Motor neuron (in vitro differentiated cells): ENCODE data around the gene TMEM51. TPM values are rescaled to one million over a fixed set of nuclear protein-coding genes. Genes with fewer than 3 reads are reported as not detected.
A peak's percentile ranks its signal among the peaks of the same experiment; 100 is the strongest.

Experiments used
- ATAC-seq, 8 experiments: fragments of 200-7000 bp; cut with Tn5 transposase; replicated peaks in 6 of 8; 2 replicates each; pipeline ENCODE4 v1.8.0; 2021; ENCODE audit warnings: mild to moderate bottlenecking in 8 of 8, moderate library complexity in 8 of 8
- H3K27ac ChIP-seq, 2 donors: fragments of 250-450 bp; sonication (Bioruptor Pico); 2 replicates each; pipeline ENCODE4 v1.9.0; 2021; ENCODE audit warnings: antibody characterized with exemption in 2 of 2, mild to moderate bottlenecking in 2 of 2, moderate library complexity in 1 of 2
- H3K4me1 ChIP-seq, 2 donors: fragments of 250-450 bp; sonication (Bioruptor Pico); replicated peaks in 1 of 2; 2 replicates each; pipeline ENCODE4 v1.6.1; 2021; ENCODE audit warnings: antibody characterized with exemption in 2 of 2, mild to moderate bottlenecking in 2 of 2, moderate library complexity in 1 of 2
- H3K4me3 ChIP-seq, 5 donors: fragments of 250-450 bp; sonication (Bioruptor Pico); 2 replicates each; pipeline ENCODE4 v1.9.0; 2021; ENCODE audit warnings: antibody characterized with exemption in 5 of 5, mild to moderate bottlenecking in 5 of 5, moderate library complexity in 4 of 5
- whole genome bisulfite sequencing, 10 experiments: fragments of 450-650 bp; shearing (Covaris generic); methylation state at CpG; one replicate each; pipeline ENCODE4 v1.0.0; 2022; 5-methylcytosine and 5-hydroxymethylcytosine counted together
- in situ Hi-C, 9 experiments: fragments of 400-800 bp; cut with MboI; loops; one replicate each; pipeline ENCODE4 v1.15.0; 2021; ENCODE audit warnings: low sequenced_read_pairs in 9 of 9, low pct_unique_long_range_greater_than_20kb in 2 of 9; ENCODE audit not compliant: unreplicated experiment in 9 of 9
- total RNA-seq, 8 experiments: library from RNA; unstranded; fragments of 300-600 nt; gene quantifications; 2 replicates each; pipeline versions ENCODE4 v1.2.3 to v1.2.4, GENCODE V29; 2022

The TMEM51 gene
- total RNA-seq, 8 experiments from 2014 or later, result 1.2 to 8.4 (median 3.6) TPM

DNA sequence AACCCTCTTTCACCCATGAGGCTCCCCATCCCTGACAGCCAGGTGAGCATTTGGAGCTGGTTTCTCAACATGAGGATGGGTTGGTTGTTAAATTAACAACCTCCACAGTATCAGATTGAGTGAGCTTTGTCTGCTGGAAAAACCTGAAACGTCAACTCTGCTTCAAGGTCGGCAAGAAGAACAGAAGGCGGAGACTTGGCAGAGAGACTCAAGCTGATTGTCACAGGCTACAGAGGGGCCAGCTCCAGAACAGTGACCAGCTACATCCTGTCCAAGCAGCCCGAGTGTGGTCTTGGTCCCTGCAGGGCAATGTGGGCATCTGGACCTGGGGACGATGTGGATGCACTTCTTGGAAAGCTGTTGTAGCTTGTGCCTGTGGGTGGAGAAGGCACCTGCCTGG lies 36.6 kb upstream of the TMEM51 start:
- Histone ChIP-seq H3K4me1 (peaks cover 17 to 18% of the 10 kb centered on the region in 2 donors), H3K27ac (no peak overlapping the region), H3K4me3 (no peak overlapping the region)
- 15 to 80% (median 55%) methylated on average over 2 to 5 of the region's 5 CpGs; no CpG with 5 or more reads in 4 of the 10 experiments for WGBS, 10 experiments
- in situ Hi-C loops, result loop anchor here in 2 of 9 experiments (25.0 kb wide), 1 partner anchor 1155 kb away; no protein-coding TSS in a partner anchor
- peak in 1 of 8 experiments; percentile 29 for ATAC-seq

DNA sequence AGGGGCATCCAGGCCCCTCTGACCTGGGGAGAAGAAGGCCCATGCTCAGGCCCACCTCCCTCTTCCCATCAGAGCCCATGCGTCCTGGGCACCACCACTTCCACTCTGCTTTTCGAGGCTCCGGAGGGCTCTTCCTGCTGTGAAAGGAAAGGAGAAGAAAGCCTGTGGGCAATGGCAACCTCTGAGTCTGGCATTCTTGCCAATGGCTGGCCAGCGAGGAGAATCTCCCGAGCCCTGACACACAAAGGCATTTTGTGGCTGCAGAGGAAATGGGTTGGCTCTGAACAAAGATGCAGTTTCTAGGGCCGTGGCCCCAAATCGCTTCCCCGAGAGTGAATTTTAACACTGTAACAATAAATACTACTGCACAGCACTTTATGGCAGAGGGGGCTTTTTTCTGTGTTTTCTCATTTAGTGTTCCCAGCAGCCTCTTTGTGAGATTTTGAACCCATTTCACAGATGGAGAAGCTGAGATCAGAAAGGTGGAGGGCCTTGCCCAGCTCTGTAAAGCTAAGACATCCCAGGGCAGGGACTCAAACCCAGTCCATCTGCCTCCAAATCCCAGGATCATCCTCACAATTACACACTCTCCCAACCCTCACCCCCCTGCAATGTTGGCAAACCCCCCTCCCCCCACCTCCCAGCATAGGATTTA lies 35.7 kb upstream of the TMEM51 start:
- H3K27ac ChIP-seq, result no peak overlapping the region

DNA sequence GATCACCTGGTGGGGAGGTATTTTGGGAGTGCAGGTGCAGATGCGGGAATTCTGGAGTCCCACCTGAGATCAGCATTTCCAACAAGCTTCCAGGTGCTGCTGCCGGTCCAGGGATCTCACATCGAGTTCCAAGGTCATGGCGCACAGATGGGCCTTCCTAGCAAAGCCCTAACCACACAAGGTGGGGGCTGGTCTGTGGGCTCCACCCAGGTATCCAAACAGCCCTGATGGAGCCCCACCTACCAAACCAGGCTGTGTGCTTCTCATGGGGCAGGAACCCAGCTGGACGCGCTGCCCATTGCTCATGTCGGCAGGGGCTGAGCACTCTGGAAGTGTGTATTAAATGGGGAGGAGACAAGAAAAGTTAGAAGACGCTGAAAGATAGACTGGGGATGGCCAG lies 35.0 kb upstream of the TMEM51 start:
- in situ Hi-C loops, result loop anchor here in 2 of 9 experiments (25.0 kb wide), 1 partner anchor 1156 kb away; no protein-coding TSS in a partner anchor
- WGBS, 10 experiments, result 40 to 100% (median 89%) methylated on average over 1 to 8 of the region's 8 CpGs; no CpG with 5 or more reads in 3 of the 10 experiments
- H3K4me3 ChIP-seq, result no peak overlapping the region
- peaks cover 10 to 14% of the 10 kb centered on the region in 2 donors for H3K4me1 ChIP-seq
- no peak overlapping the region for H3K27ac ChIP-seq
- ATAC-seq, result no peak

More for the DNA sequence above, 35.7 kb upstream of the TMEM51 start:
- Histone ChIP-seq H3K4me3 (no peak overlapping the region), H3K4me1 (peaks cover 9 to 10% of the 10 kb centered on the region in 2 donors)
- in situ Hi-C loops, result loop anchor here in 2 of 9 experiments (25.0 kb wide), 1 partner anchor 1155 kb away; no protein-coding TSS in a partner anchor
- ATAC-seq, result no peak
- WGBS, 10 experiments, result 62 to 79% (median 69%) methylated on average over 3 to 8 of the region's 8 CpGs; no CpG with 5 or more reads in 5 of the 10 experiments

DNA sequence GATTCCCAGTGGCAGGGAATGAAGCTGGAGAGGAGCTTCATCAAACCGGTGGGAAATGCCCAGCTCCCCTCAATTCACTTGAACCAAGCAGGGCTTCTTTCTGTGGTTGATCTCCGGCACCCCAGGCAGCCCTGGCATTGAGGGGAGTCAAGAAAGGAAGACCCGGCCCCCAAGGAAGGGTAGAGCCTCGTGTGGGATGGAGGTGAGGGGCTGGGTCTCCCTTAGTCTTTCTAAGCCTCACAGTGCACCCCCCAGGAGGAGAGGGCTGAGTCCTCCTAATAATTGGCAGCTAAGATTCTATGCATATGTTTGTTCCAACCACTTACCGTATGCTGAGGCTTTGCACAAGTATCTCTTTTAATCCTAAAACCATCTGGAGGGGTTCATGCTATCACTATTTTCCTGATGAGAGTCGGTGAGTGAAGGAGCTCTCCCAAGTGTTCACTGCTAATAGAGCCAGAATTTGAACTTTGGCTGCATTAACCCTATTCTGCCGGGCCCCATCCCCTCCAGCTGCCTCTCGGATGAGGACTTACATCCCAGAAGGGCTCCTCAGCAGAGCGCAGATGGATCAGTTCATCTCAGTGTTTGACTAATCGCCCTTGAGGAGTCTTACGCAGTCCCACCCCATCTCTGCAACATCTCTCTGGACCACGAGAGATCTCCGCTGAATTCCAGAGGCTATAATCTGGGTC lies 33.1 kb upstream of the TMEM51 start:
- peaks cover 10 to 14% of the 10 kb centered on the region in 2 donors for H3K4me1 ChIP-seq
- WGBS, 10 experiments, result 53 to 100% (median 75%) methylated on average over 2 to 12 of the region's 13 CpGs; no CpG with 5 or more reads in 2 of the 10 experiments
- no peak overlapping the region for H3K27ac ChIP-seq
- no peak overlapping the region for H3K4me3 ChIP-seq
- no peak for ATAC-seq
- in situ Hi-C loops, result loop anchor here in 3 of 9 experiments (10.0 to 25.0 kb wide), 2 partner anchors 184 to 1158 kb away; no protein-coding TSS in a partner anchor

DNA sequence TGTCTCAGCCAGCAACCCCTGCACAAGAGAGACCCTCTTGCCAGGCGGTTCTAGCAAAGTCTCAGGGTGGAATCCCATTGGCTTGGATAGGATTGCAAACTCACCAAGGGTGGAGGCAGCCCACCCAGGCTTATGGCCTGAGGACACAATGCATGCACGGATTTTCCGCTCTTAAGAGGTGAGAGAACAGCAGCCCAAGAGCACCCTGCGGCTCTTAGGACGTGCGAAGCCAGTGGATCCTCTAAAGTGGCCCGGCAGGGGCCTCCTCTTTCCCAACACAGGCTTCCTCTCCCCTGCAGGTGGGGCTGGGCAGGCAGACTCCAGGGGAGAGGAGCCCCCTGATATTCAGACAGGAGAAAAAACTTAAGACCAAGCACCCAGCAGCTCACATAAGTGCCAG lies 31.2 kb upstream of the TMEM51 start:
- peaks cover 6 to 8% of the 10 kb centered on the region in 2 donors for H3K4me1 ChIP-seq
- no peak for ATAC-seq
- no peak overlapping the region for H3K27ac ChIP-seq
- in situ Hi-C loops, result loop anchor here in 3 of 9 experiments (10.0 to 25.0 kb wide), 2 partner anchors 182 to 1160 kb away; no protein-coding TSS in a partner anchor
- WGBS, 10 experiments, result 40 to 87% (median 76%) methylated on average over 1 to 7 of the region's 7 CpGs; no CpG with 5 or more reads in 4 of the 10 experiments
- H3K4me3 ChIP-seq, result no peak overlapping the region

DNA sequence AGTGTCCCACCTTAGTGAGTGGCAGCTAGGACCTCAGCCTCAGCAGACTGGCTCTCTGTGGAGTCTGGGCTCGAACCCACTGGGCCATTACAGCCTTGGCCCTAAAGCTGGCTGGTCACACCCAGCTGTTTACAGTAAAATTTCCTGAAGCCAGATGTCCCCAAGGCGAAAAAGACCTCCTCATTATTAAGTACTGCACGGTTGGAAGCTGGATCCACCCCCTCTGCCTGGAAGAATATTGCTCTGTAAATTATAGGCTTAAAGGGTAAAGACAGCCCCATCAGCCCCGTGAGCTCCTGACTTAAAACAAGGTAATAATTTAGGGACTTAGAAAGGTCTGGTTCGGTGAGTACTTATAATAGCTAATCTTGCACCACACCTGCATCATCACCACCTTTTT lies 30.3 kb upstream of the TMEM51 start:
- in situ Hi-C loops, result loop anchor here in 3 of 9 experiments (10.0 to 25.0 kb wide), 2 partner anchors 182 to 1161 kb away; no protein-coding TSS in a partner anchor
- 20 to 64% (median 50%) methylated on average over 1 to 5 of the region's 5 CpGs for WGBS, 10 experiments
- Histone ChIP-seq H3K4me3 (no peak overlapping the region), H3K27ac (no peak overlapping the region), H3K4me1 (peaks cover 6% of the 10 kb centered on the region in 2 donors)
- peak in 4 of 8 experiments; percentile 43 to 70 (median 56) for ATAC-seq

DNA sequence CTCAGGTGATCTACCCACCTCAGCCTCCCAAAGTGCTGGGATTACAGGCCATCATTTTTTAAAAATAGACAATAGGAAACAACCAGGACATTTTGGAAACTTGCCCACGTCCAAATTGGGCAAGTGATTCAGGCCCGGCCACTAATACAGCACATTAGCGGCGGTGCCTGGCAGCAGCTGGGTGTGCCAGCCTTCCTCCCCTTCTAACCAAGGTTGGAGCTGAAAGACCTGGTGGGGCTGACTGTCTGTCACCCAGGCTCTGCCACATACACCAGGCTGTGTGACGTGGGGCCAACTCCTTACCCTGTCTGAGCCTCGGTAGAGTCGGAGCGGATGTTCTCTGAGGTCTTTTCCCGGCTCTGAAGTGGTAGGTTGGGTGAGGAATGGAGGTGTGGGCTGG lies 29.6 kb upstream of the TMEM51 start:
- in situ Hi-C loops, result loop anchor here in 3 of 9 experiments (10.0 to 25.0 kb wide), 2 partner anchors 181 to 1162 kb away; no protein-coding TSS in a partner anchor
- 83 to 97% (median 92%) methylated on average over 3 to 9 of the region's 9 CpGs; no CpG with 5 or more reads in 6 of the 10 experiments for WGBS, 10 experiments
- Histone ChIP-seq H3K27ac (no peak overlapping the region), H3K4me3 (no peak overlapping the region), H3K4me1 (peaks cover 6% of the 10 kb centered on the region in 2 donors)
- ATAC-seq, result no peak

DNA sequence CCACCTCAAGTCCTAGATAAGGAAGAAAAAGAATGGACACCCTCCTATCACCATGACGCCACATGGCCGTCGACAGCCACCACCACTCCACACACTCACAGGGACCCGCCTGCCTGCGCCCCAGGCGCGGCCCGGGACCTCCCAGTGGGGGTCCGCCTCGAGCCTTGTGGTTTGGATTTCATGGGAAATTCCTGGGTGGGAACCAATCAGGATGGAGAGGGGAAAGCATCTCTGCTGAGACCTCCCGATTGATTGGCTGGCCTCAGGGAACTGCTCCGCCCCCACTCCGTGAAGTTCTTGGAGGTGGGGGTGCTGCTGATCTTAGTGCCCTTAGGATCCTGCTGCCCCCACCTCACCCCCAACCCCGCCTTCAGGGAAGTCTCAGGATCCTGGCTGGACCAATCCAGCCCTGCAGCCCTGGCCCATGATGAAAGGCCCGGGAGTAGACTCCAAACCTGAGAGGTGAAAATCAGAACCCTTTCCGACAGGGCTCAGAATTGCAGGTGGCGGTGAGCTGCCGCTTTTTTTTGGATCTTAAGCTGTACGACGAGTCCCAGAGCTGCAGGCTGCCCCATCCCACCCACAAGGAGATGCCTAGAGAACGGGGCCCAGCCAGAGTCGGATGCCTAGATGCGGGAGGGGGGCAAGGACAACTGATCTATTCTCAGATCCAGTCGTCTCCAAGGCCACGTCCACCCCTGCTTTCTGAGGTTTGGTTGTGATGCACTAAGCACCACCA lies 29.0 kb upstream of the TMEM51 start:
- no peak overlapping the region for H3K4me3 ChIP-seq
- H3K27ac ChIP-seq, result no peak overlapping the region
- peaks cover 6% of the 10 kb centered on the region in 2 donors for H3K4me1 ChIP-seq
- ATAC-seq, result no peak
- 60 to 100% (median 87%) methylated on average over 1 to 12 of the region's 25 CpGs; no CpG with 5 or more reads in 3 of the 10 experiments for WGBS, 10 experiments
- in situ Hi-C loops, result loop anchor here in 7 of 9 experiments (10.0 to 25.0 kb wide), 5 partner anchors 138 to 1162 kb away; partner anchors contain the start of genes CTRC (in 3 of the 7) and EFHD2 (in 1 of the 7)

DNA sequence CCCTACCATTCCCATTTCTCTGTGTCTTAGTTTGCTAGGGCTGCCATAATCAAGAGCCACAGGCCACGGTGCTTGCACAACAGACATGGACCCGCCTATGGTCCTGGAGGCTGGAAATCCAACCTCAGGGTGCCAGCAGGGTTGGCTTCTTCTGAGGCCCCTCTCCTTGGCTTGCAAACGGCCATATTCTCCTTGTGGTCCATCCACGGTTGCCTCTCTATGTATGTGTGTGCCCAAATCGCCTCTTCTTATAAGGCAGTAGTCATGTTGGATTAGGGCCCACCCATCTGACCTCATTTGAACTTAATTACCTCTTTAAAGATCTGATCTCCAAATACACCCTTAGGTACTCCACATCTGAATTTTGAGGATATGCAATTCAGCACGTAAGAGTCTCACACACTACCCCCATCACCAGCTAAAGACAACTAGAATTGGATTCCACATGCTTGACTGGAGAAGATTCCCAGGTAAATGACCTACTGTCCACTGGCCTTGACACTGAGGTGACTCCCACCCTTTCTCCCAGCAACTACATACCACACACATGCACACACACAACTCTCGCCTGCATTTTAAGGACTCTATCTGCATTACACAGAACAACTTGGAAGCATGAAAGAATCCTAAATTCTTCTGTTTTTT lies 28.3 kb upstream of the TMEM51 start:
- Histone ChIP-seq H3K27ac (no peak overlapping the region), H3K4me1 (peaks cover 6% of the 10 kb centered on the region in 2 donors), H3K4me3 (no peak overlapping the region)
- WGBS, 10 experiments, result 64 to 100% (median 83%) methylated on average over 1 to 6 of the region's 7 CpGs
- in situ Hi-C loops, result loop anchor here in 5 of 9 experiments (10.0 to 25.0 kb wide), 4 partner anchors 137 to 312 kb away; partner anchors contain the start of genes CTRC (in 3 of the 5) and EFHD2 (in 1 of the 5)
- ATAC-seq, result no peak

DNA sequence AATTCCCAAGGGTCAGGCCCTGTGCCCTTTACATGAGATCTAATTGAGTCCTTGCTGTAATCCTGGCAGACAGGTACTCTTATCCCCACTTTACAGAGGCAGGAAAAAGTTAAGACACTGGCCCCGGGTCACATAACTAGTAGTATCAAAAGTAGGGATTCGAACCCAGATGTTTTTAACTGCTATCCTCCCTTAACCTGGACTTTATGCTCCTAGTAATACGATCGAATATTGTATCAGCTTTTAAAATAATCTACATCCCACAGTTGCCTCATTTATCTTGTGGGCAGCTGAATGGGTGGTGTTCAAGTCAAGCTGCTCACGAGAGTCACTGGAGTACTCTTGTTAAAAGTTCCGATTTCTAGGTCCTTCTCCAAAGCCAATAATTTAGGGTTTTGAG lies 25.5 kb upstream of the TMEM51 start:
- in situ Hi-C loops, result loop anchor here in 5 of 9 experiments (10.0 to 25.0 kb wide), 4 partner anchors 134 to 309 kb away; partner anchors contain the start of genes CTRC (in 3 of the 5) and EFHD2 (in 1 of the 5)
- H3K4me1 ChIP-seq, result peaks cover 4 to 5% of the 10 kb centered on the region in 2 donors
- WGBS, 10 experiments, result 42 to 75% (median 63%) methylated on average over 1 to 6 of the region's 6 CpGs; no CpG with 5 or more reads in 2 of the 10 experiments
- no peak for ATAC-seq
- no peak overlapping the region for H3K27ac ChIP-seq
- H3K4me3 ChIP-seq, result no peak overlapping the region

DNA sequence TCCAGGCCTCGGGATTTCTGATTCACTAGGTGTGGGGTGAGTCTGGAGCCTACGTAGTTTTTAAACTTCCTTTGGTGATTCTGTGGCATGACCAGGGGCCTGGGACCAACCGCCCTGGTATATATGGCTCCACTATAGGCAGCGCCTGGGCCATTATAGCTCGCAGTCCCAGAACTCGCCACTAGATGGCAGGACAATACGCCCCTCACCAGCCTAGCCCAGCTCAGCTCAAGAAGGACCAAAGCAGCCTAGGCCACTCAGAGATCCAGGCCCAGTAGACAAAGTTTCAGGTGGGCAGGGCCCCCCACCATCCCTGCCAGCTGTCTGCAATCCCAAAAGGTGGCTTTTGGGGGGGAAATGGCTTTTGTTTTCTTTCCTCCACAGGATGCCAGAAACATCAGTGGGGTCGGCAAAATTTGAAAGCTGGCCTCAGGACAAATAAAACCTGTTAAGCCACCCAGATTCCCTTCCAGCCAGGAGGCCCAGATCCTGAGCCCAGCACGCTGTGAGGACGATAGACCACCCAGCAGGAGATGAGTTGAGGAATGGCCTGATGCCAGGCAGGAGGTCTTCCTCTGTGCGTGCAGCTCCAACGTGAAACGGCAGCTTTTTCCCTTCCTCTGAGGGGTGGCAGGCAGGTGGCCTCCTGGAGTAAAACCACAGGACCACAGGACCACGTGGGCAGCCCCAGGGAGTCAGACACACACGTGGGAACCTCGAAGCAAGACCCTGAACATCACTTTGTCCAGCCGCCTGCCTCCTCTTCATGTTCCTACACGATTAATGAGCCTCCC lies 24.8 kb upstream of the TMEM51 start:
- no peaks in the 10 kb centered on the region for H3K4me1 ChIP-seq
- no peak overlapping the region for H3K4me3 ChIP-seq
- in situ Hi-C loops, result loop anchor here in 5 of 9 experiments (10.0 to 25.0 kb wide), 4 partner anchors 134 to 309 kb away; partner anchors contain the start of genes CTRC (in 3 of the 5) and EFHD2 (in 1 of the 5)
- no peak overlapping the region for H3K27ac ChIP-seq
- 0 to 64% (median 28%) methylated on average over 2 to 15 of the region's 18 CpGs; no CpG with 5 or more reads in 2 of the 10 experiments for WGBS, 10 experiments
- ATAC-seq, result peak; percentile 94 to 100 (median 96)
